T-helper 1 cell treated with Interleukin-12 subunit alpha and Interleukin-12 subunit beta and Interleukin-4 antibody, amounts not matched to agents 30 μg/mL and 1 μg/mL, for 36 hours (primary cell): ENCODE data around the gene PACRG.

Experiments used
- H3K27ac Mint-ChIP-seq: one replicate; pipeline ENCODE4 v1.8.0; 2021; ENCODE audit warnings: mild to moderate bottlenecking, mixed read lengths
- H3K27me3 Mint-ChIP-seq: one replicate; pipeline ENCODE4 v1.8.0; 2021; ENCODE audit warnings: low read depth, mixed read lengths
- H3K36me3 Mint-ChIP-seq: one replicate; pipeline ENCODE4 v1.8.0; 2021; ENCODE audit warnings: low read depth, mixed read lengths
- H3K4me1 Mint-ChIP-seq: one replicate; pipeline ENCODE4 v1.8.0; 2021; ENCODE audit warnings: low read depth, mixed read lengths
- H3K4me3 Mint-ChIP-seq: one replicate; pipeline ENCODE4 v1.8.0; 2021; ENCODE audit warnings: mild to moderate bottlenecking, moderate library complexity, mixed read lengths
- H3K9me3 Mint-ChIP-seq: one replicate; pipeline ENCODE4 v1.8.0; 2021; ENCODE audit warnings: mixed read lengths

Gene PACRG

DNA sequence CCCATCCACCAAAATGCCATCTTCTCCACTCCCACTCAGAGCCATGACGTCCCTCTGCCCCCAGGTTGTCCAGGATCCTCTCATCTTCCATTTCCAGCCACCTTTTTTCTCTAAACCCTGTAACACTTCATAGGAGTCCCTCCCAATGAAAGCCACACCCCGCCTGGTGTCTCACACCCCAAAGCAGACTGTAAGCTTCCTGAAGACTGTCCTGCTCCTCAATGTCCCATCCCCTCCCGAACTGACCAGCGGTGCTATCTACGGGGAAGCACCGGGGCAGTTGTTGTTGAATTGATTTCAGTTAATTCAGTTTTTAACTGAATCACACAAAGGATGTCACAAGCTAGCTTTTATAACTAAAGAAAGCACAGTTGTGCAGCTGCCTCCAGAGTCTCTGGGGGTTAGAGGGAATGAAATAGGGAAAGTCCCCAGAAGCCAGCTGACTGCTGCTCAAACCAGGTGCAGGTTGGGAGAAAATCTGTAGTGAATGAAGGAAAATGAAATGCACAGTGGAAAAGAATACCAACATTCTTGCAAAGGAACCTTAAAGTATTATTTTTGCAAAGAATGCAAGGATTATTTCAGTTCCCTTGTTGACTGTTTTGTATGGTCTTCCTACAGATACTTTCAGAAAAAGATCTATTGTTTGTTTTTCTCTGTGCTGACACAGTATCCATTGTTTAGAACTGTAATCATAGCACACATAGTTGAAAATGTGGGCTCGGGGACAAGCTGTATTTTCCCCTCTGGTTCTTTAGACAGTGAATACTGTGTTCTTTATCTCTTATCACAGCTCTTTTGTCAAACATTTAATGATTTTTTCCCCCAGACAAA is 464.1 kb downstream of the PACRG start:
- Mint-ChIP-seq H3K27ac (no peak overlapping the region), H3K4me1 (no peaks in the 10 kb centered on the region)

DNA sequence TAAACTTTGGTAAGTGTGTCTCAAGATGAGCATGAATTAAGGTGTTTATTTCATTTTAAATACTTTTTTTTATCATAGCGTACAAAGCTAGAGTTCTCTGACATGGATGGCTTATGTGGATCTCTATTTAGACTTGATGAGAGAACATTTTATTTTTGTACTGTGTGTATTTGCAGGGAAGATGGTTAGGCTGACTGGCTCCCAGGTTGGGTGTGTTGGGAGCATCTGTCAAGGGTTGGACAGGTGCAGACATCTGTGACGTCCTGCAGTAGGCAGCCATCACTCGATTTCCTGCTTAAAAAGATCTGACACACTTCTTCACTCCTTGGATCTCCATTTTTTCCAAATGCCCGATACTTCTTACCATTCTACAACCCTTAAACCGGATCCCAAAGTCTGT is 464.8 kb downstream of the PACRG start:
- no peak overlapping the region for H3K27ac Mint-ChIP-seq
- H3K4me1 Mint-ChIP-seq, result no peaks in the 10 kb centered on the region
- no peaks in the 10 kb centered on the region for H3K9me3 Mint-ChIP-seq
- H3K27me3 Mint-ChIP-seq, result no peaks in the 10 kb centered on the region
- H3K36me3 Mint-ChIP-seq, result no peaks in the 10 kb centered on the region
- H3K4me3 Mint-ChIP-seq, result no peak overlapping the region

More for the DNA sequence above, 464.1 kb downstream of the PACRG start:
- no peak overlapping the region for H3K4me3 Mint-ChIP-seq
- H3K36me3 Mint-ChIP-seq, result no peaks in the 10 kb centered on the region
- no peaks in the 10 kb centered on the region for H3K9me3 Mint-ChIP-seq
- H3K27me3 Mint-ChIP-seq, result no peaks in the 10 kb centered on the region

DNA sequence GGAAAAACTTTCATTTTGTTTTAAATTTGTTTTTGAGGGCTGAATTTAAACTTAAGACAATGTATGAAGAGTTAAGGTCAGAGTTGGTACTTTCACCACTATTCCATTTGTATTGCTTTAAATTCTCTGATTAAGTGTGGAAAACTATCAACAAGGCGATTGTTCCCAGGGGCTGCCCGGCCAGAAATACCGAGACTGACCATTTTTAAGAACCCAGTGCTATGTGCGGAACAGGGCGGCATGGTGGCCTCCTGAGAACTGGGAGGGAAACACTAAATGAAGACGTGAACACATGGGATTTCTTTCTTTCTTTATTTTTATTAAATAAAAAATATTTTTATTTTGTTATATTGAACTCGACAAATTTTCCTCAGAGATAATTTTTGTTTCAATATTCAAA is 465.6 kb downstream of the PACRG start:
- Mint-ChIP-seq H3K27ac (no peak overlapping the region), H3K36me3 (no peaks in the 10 kb centered on the region), H3K27me3 (no peaks in the 10 kb centered on the region), H3K9me3 (no peaks in the 10 kb centered on the region), H3K4me1 (no peaks in the 10 kb centered on the region), H3K4me3 (no peak overlapping the region)

DNA sequence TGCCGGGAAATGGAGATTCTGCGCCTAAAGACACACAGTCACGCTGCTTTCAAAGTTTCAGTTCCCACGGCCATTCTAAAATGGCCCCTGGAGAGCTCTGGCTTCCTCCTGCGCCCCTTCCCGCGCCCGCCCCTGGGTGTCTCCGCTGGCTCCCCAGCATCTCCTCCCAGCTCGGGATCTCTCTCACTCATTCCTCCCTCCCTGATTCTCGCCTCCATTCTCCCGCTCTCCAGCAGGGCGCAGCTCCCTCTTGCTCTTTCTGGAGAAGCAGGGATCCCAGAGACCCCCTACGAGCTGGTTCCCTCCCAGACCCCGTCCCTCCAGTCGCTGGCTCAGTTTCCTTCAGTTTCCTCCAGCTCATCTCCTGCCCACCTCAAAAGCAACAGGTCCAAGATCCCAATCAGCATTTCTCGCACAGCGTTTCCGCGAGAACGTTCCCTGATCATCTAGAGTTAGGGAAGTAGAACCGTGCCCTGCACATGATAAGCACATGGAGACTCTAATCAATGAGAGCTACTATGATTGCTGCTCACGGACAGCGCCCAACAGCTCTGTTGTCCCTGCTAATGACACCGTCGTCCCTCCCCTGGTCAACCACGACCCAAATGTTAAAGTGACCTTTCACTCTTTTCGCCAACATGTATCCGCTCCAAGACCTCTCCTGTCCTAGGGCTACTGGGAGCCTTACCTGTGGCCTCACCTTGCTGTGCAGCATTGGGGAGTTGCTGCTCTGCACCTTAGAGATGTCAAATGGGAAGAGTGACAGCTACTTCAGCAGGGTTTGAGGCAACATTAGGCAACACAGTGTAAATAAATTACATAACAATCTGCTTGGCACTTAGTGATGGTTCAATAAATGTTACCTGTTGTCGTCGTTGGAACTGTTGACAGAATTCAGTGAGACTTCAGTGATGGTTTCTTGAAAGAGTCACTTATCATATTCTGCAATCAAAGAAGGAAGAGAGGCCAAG is 468.2 kb downstream of the PACRG start:
- Mint-ChIP-seq H3K27me3 (no peaks in the 10 kb centered on the region), H3K9me3 (no peaks in the 10 kb centered on the region), H3K4me3 (no peak overlapping the region), H3K27ac (no peak overlapping the region), H3K4me1 (no peaks in the 10 kb centered on the region), H3K36me3 (no peaks in the 10 kb centered on the region)

DNA sequence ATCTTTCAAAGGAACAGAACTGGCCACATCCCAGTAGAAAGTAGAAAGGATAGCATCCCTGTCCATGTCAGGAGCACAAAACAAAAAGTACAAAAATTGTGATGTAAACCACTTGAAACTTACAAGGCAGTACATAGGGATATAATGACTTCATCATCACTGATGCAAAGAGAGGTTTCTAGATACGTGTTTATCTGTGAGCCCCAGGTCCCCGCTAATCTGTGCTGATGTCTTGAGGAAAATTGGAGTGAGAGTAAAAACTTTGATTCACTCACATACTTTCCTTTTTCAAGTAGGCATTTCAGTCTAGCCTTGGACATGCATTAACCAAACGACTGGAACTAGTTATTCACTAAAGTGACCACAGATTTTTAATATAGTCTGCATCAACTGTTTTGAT is 470.1 kb downstream of the PACRG start:
- no peaks in the 10 kb centered on the region for H3K27me3 Mint-ChIP-seq
- no peaks in the 10 kb centered on the region for H3K4me1 Mint-ChIP-seq
- H3K36me3 Mint-ChIP-seq, result no peaks in the 10 kb centered on the region
- no peak overlapping the region for H3K4me3 Mint-ChIP-seq
- no peaks in the 10 kb centered on the region for H3K9me3 Mint-ChIP-seq
- H3K27ac Mint-ChIP-seq, result no peak overlapping the region

DNA sequence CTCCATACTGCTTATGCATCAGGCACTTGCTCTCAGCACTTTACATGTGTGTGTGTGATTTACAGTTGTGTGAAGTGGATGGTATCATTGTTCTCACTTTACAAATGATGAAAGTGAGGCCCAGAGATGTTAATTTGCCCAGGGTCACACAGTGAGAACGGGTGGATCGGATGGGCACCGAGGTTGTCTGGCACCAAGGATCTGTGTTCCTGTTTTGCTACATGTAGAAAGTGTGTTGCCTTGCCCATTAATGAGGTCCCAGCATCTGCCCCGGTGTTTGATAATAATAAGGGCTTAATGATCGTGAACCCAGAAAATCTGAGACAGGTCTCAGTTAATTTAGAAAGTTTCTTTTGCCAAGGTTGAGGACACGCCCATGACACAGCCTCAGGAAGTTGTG is 470.6 kb downstream of the PACRG start:
- Mint-ChIP-seq H3K4me1 (no peaks in the 10 kb centered on the region), H3K36me3 (no peaks in the 10 kb centered on the region), H3K4me3 (no peak overlapping the region), H3K27me3 (no peaks in the 10 kb centered on the region), H3K27ac (no peak overlapping the region), H3K9me3 (no peaks in the 10 kb centered on the region)

DNA sequence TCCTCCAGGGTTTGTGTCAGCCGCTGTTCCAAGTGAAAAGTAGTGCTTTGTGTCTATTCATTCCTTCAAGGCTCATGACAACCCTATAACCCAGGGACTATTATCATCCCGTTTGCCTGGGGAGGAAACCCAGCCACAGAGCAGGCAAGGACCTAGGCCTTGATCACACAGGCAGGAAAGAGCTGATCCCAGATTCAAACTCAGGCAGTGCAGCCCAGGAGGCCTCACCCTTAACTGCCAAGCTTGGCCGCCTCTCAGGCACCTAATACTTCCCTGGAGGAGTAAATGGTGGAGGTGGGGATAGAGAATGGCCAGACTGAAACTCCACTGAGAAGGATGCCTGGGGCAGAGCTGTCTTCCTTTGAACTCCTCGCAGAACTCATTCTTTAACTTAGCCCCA is 471.6 kb downstream of the PACRG start:
- Mint-ChIP-seq H3K9me3 (no peaks in the 10 kb centered on the region), H3K36me3 (no peaks in the 10 kb centered on the region), H3K27me3 (no peaks in the 10 kb centered on the region), H3K27ac (no peak overlapping the region), H3K4me3 (no peak overlapping the region), H3K4me1 (no peaks in the 10 kb centered on the region)

DNA sequence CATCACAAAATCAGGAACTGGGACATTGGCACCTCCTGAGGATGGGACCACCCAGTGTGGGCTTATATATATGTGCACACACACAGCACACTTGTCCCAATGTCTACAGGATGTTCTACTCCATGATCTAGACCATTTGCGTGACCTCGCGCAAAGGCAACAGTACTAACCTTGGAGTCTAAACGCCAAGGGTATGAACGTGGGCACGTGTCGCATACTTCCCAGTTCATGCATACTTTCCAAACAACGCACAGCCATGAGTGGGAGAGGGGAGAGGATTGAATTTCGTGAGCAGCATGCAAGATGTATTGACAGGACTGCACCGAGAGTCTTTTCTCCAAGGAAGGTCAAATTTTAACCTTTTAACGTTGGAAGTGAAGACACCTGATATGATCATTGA is 472.5 kb downstream of the PACRG start:
- no peak overlapping the region for H3K4me3 Mint-ChIP-seq
- no peaks in the 10 kb centered on the region for H3K4me1 Mint-ChIP-seq
- no peak overlapping the region for H3K27ac Mint-ChIP-seq
- H3K36me3 Mint-ChIP-seq, result no peaks in the 10 kb centered on the region
- no peaks in the 10 kb centered on the region for H3K9me3 Mint-ChIP-seq
- no peaks in the 10 kb centered on the region for H3K27me3 Mint-ChIP-seq

DNA sequence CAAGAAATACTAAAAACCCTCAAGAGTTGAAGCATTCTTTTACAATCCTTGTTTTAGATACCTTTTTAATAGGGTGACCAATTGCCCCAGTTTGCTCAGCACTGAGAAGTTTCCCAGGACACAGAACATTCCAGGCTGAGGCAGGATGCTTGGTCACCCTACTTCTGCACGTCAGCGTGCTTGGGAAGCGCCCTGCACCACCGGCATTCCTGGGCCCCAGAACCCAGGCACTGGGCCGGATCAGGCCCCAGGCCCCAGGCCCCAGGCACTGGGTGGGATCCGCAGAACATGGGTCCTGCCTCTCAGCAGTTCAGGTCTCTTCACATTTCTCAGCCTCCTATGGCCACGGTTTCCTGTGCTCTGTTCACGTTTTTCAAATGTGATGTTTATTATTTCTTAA is 472.9 kb downstream of the PACRG start:
- Mint-ChIP-seq H3K36me3 (no peaks in the 10 kb centered on the region), H3K4me3 (no peak overlapping the region), H3K27me3 (no peaks in the 10 kb centered on the region), H3K4me1 (no peaks in the 10 kb centered on the region), H3K9me3 (no peaks in the 10 kb centered on the region), H3K27ac (no peak overlapping the region)

DNA sequence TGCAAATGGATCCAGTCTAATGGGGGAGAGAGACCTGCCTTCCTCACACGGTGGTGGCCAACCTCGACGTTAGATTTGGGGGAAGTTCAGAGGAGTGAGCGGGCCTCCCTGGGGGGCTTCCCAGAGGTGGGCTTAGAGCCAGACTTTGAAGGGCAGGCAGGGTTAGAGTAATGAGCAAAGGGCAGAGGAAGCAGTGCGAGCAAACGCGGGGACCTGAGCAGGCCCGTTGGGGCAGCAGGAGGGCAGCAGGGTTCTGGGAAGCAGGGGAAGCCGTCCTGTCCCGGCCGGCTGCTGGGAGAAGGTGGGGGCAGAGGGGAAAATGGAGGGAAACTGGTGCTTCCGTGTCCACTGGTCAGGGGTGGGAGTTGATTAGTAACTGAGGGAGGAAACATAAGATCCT is 474.1 kb downstream of the PACRG start:
- Mint-ChIP-seq H3K27me3 (no peaks in the 10 kb centered on the region), H3K4me3 (no peak overlapping the region), H3K4me1 (no peaks in the 10 kb centered on the region), H3K27ac (no peak overlapping the region), H3K36me3 (no peaks in the 10 kb centered on the region), H3K9me3 (peaks cover 3% of the 10 kb centered on the region)

DNA sequence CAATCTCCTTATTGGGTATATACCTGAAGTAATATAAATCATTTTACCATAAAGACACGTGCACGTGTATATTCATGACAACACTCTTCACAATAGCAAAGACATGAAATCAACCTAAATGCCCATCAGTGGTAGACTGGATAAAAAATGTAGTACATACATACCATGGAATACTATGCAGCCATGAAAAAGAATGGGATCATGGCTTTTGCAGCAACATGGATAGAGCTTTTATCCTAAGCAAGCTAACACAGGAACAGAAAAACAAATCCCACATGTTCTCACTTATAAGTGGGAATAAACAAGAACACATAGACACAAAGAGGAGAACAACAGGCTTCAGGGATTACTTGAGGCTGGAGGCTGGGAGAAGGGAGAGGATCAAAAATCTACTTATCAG is 478.4 kb downstream of the PACRG start:
- Mint-ChIP-seq H3K9me3 (peaks cover 3% of the 10 kb centered on the region), H3K27ac (no peak overlapping the region), H3K27me3 (no peaks in the 10 kb centered on the region), H3K4me1 (no peaks in the 10 kb centered on the region), H3K4me3 (no peak overlapping the region), H3K36me3 (no peaks in the 10 kb centered on the region)

DNA sequence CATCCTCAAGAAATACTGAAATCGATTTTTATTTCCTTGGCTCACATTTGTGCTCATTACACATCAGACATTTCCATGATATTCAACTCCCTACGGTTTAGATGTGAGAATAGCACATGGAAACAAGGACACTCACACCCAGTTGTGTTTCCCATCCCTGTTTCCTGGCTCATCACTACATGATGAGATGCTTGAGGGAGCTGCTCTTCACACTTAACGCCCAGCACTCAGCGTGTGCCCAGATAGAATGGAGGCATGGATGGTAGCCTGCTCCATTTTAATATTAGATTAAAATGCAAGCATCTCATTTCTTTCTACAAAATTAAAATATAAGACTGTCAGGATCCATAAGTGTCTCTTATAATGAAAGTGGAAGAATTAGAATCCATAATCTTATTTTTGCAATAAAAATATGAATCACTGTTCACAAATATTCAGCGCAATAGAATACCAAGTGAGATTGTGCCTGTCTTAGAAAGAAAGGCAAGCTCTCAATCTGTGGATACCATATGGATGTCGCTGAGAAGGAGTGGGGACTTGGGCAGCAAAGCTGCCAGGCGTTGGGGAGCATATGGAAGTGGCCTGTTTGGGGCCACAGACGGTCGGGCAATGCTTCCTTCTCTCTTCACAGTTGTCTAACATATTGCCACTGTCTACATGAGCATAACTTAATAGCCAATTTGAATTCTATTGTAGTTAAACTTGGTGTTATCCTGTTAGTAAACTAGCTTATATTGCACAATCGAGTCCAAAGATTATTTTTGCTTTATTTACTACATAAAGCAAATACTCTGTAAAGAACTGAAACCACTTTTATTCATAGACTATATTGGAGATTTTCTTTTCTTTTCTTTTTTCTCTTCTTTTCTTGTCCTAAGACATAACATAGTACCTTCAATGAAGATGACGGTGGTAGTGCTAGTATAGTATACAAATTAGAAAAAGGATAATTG is 479.9 kb downstream of the PACRG start:
- H3K27me3 Mint-ChIP-seq, result no peaks in the 10 kb centered on the region
- no peaks in the 10 kb centered on the region for H3K36me3 Mint-ChIP-seq
- H3K9me3 Mint-ChIP-seq, result peaks cover 8% of the 10 kb centered on the region
- no peaks in the 10 kb centered on the region for H3K4me1 Mint-ChIP-seq
- H3K4me3 Mint-ChIP-seq, result no peak overlapping the region
- no peak overlapping the region for H3K27ac Mint-ChIP-seq

DNA sequence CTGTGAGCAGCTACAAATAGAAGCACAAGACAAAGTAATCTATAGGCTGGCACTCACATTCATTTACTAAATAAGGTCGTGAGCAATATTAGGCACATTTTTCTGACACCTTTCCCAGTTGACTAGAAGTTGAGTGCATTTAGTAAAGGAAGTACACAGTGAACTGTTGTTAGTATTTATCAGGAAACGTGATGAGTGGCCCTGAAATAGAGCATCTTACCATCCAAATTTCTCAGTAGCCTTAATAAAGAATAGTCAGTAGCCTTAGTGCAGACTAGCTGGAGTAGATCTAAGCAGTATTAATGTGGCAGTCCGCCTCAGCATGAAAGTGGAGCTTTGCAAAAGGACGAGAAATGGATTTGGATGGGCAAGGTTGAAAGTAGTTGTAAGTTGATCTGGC is 481.2 kb downstream of the PACRG start:
- Mint-ChIP-seq H3K27ac (no peak overlapping the region), H3K27me3 (no peaks in the 10 kb centered on the region), H3K4me1 (no peaks in the 10 kb centered on the region), H3K9me3 (peaks cover 8% of the 10 kb centered on the region), H3K36me3 (no peaks in the 10 kb centered on the region), H3K4me3 (no peak overlapping the region)

DNA sequence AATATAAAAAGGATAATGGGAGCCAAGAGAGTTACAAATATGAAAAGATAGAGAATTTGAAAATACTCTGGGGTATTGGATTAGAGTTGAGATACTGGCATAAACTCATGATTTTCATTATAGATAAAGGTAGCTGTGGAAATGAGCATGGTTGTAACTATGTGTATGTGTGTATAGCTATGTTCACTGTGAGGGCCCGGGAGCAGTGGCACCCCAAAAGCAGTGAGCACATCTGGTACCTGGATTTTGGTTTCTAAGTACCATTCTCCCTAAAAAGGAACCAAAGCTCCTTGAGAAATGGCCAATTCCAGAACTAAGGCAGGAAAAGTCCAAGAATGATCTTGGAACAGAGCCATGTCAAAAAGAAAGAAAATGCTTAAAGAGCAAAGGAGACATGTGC is 484.3 kb downstream of the PACRG start:
- H3K4me1 Mint-ChIP-seq, result no peaks in the 10 kb centered on the region
- H3K27ac Mint-ChIP-seq, result no peak overlapping the region
- no peak overlapping the region for H3K4me3 Mint-ChIP-seq
- peaks cover 5% of the 10 kb centered on the region for H3K9me3 Mint-ChIP-seq
- H3K27me3 Mint-ChIP-seq, result no peaks in the 10 kb centered on the region
- H3K36me3 Mint-ChIP-seq, result no peaks in the 10 kb centered on the region
